ENCODE results near the gene SNED1. TPM values are rescaled to one million over a fixed set of nuclear protein-coding genes. Genes with fewer than 3 reads are reported as not detected.

The SNED1 gene
- total and polyA plus RNA-seq, 9 donors, result 1.3 to 4.6 (median 2.7) TPM

- peaks cover 15% of the 10 kb centered on the region for H3K27me3 ChIP-seq (ENCODE audit: control insufficient read depth, insufficient read depth, low read length)
- H3K36me3 ChIP-seq (ENCODE audit: control insufficient read depth, insufficient read depth, low read length), result no peaks in the 10 kb centered on the region
- no peak overlapping the region for H3K4me3 ChIP-seq (ENCODE audit: low read length)
- no peak overlapping the region for H3K27ac ChIP-seq (ENCODE audit: low read length)
- peaks cover 6% of the 10 kb centered on the region for H3K4me1 ChIP-seq (ENCODE audit: control insufficient read depth, insufficient read depth, low read length)
- no peaks in the 10 kb centered on the region for H3K9me3 ChIP-seq (replicated peaks; ENCODE audit: control insufficient read depth, low read depth, low read length)
- no peak for DNase-seq
- WGBS (ENCODE audit: insufficient coverage), result 77% methylated on average over 10 of the region's 20 CpGs
Observed at GRCh38 chr2:241031436-241032165, 33.2 kb downstream of the SNED1 start.

GRCh38 chr2:241033336-241033987, 35.0 kb downstream of the SNED1 start:
- Histone ChIP-seq H3K36me3 (ENCODE audit: control insufficient read depth, insufficient read depth, low read length) (no peaks in the 10 kb centered on the region), H3K9me3 (replicated peaks; ENCODE audit: control insufficient read depth, low read depth, low read length) (no peaks in the 10 kb centered on the region), H3K4me1 (ENCODE audit: control insufficient read depth, insufficient read depth, low read length) (peaks cover 11% of the 10 kb centered on the region), H3K27ac (ENCODE audit: low read length) (no peak overlapping the region), H3K4me3 (ENCODE audit: low read length) (no peak overlapping the region), H3K27me3 (ENCODE audit: control insufficient read depth, insufficient read depth, low read length) (peaks cover 28% of the 10 kb centered on the region)
- no peak for DNase-seq
- 67% methylated on average over 16 of the region's 17 CpGs for WGBS (ENCODE audit: insufficient coverage)

GRCh38 chr2:241033994-241034393, 35.6 kb downstream of the SNED1 start:
- no peaks in the 10 kb centered on the region for H3K36me3 ChIP-seq (ENCODE audit: control insufficient read depth, insufficient read depth, low read length)
- no peak overlapping the region for H3K4me3 ChIP-seq (ENCODE audit: low read length)
- H3K9me3 ChIP-seq (replicated peaks; ENCODE audit: control insufficient read depth, low read depth, low read length), result no peaks in the 10 kb centered on the region
- H3K4me1 ChIP-seq (ENCODE audit: control insufficient read depth, insufficient read depth, low read length), result peaks cover 11% of the 10 kb centered on the region
- DNase-seq, result no peak
- no peak overlapping the region for H3K27ac ChIP-seq (ENCODE audit: low read length)
- WGBS (ENCODE audit: insufficient coverage), result 71% methylated on average over 6 of the region's 7 CpGs
- peaks cover 28% of the 10 kb centered on the region for H3K27me3 ChIP-seq (ENCODE audit: control insufficient read depth, insufficient read depth, low read length)

DNA sequence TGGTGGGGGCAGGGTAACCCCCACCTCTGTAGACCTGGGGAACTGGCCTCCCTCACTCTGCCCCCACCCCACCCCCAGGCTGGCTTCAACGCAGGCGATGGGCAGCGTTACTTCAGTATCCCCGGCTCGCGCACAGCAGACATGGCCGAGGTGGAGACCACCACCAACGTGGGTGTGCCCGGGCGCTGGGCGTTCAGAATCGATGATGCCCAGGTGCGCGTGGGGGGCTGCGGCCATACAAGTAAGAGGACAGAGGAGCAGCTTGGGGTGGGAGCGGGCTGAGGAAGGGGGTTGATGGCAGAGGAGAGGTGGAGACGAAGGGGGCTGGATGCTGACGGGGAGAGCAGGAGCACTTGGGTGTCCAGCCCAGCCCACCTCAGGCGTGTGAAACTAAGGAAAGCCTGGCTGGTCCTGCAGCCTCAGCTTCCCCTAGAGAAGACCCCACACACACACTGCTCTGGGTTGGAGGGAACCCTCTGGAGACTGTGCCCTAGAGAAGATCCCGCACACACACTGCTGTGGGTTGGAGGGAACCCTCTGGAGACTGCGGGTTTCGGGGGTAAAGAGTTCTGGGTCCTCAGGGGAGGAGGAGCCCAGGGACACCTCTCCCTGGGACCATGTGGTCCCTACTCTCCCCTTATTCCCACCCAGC, 36.2 kb downstream of the SNED1 start:
- 92% methylated on average over 16 of the region's 22 CpGs for WGBS (ENCODE audit: insufficient coverage)
- no peak overlapping the region for H3K27ac ChIP-seq (ENCODE audit: low read length)

GRCh38 chr2:241035142-241035817, 36.9 kb downstream of the SNED1 start:
- Histone ChIP-seq H3K27ac (ENCODE audit: low read length) (no peak overlapping the region), H3K4me1 (ENCODE audit: control insufficient read depth, insufficient read depth, low read length) (peaks cover 11% of the 10 kb centered on the region), H3K4me3 (ENCODE audit: low read length) (no peak overlapping the region), H3K9me3 (replicated peaks; ENCODE audit: control insufficient read depth, low read depth, low read length) (no peaks in the 10 kb centered on the region), H3K36me3 (ENCODE audit: control insufficient read depth, insufficient read depth, low read length) (no peaks in the 10 kb centered on the region), H3K27me3 (ENCODE audit: control insufficient read depth, insufficient read depth, low read length) (peaks cover 28% of the 10 kb centered on the region)
- DNase-seq, result no peak
- 11% methylated on average over 28 of the region's 31 CpGs for WGBS (ENCODE audit: insufficient coverage)

More for the DNA sequence above, 36.2 kb downstream of the SNED1 start:
- Histone ChIP-seq H3K36me3 (ENCODE audit: control insufficient read depth, insufficient read depth, low read length) (no peaks in the 10 kb centered on the region), H3K4me1 (ENCODE audit: control insufficient read depth, insufficient read depth, low read length) (peaks cover 11% of the 10 kb centered on the region), H3K27me3 (ENCODE audit: control insufficient read depth, insufficient read depth, low read length) (peaks cover 28% of the 10 kb centered on the region), H3K4me3 (ENCODE audit: low read length) (no peak overlapping the region), H3K9me3 (replicated peaks; ENCODE audit: control insufficient read depth, low read depth, low read length) (no peaks in the 10 kb centered on the region)
- no peak for DNase-seq

DNA sequence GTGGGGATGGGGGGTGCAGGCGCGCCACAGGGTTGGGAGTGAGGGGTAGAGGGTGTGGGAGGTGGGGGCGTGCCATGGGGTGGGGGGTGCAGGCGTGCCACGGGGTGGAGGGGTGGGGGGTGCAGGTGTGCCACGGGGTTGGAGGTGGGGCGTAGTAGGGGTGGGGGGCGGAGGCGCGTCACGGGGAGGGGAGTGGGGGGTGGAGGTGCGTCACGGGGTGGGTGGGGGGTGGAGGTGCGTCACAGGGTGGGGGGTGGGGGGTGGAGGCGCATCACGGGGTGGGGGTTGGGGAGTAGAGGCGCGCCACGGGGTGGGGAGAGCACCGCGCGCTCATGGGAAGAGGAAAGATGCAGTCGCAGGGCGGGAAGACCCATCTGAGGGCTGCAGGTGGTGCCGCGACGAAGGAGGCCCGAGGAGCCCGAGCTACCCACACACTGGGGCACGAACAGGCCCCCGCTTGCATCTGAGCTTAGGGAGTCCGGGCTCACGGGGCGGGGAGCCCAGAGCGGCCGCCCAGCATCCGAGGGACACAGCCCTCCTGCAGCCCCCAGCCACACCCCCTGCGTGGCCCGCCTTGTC, 37.5 kb downstream of the SNED1 start:
- H3K9me3 ChIP-seq (replicated peaks; ENCODE audit: control insufficient read depth, low read depth, low read length), result no peaks in the 10 kb centered on the region
- no peak overlapping the region for H3K27ac ChIP-seq (ENCODE audit: low read length)
- WGBS (ENCODE audit: insufficient coverage), result 0% methylated on average over 21 of the region's 39 CpGs
- peaks cover 11% of the 10 kb centered on the region for H3K4me1 ChIP-seq (ENCODE audit: control insufficient read depth, insufficient read depth, low read length)
- H3K27me3 ChIP-seq (ENCODE audit: control insufficient read depth, insufficient read depth, low read length), result peaks cover 28% of the 10 kb centered on the region
- H3K36me3 ChIP-seq (ENCODE audit: control insufficient read depth, insufficient read depth, low read length), result no peaks in the 10 kb centered on the region
- DNase-seq, result no peak
- H3K4me3 ChIP-seq (ENCODE audit: low read length), result no peak overlapping the region

DNA sequence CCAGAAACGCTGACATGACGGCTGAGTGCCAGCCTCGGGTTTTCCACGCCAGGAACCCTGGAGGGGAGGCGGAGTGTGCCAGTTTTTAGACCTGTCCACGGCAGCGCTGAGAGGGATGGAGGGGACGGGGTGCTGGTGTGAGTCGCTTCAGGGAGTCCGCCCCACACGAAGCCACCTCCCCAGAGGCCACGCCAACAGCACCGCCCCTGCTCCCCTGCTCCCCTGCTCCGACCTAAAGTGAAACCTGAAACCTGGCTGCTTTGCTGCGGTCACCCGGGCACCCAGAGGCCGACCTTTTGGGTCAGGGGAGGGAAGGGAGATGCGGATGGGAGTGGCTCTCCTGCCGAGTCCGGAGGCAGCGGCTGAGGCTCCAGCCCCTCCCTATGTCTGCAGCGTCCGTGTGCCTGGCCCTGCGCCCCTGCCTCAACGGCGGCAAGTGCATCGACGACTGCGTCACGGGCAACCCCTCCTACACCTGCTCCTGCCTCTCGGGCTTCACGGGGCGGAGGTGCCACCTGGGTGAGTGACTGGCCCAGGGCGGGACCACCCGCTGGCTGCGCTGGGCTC, 38.1 kb downstream of the SNED1 start:
- WGBS (ENCODE audit: insufficient coverage), result 9% methylated on average over 25 of the region's 36 CpGs
- Histone ChIP-seq H3K4me1 (ENCODE audit: control insufficient read depth, insufficient read depth, low read length) (peaks cover 11% of the 10 kb centered on the region), H3K9me3 (replicated peaks; ENCODE audit: control insufficient read depth, low read depth, low read length) (no peaks in the 10 kb centered on the region), H3K36me3 (ENCODE audit: control insufficient read depth, insufficient read depth, low read length) (no peaks in the 10 kb centered on the region), H3K4me3 (ENCODE audit: low read length) (no peak overlapping the region), H3K27ac (ENCODE audit: low read length) (no peak overlapping the region), H3K27me3 (ENCODE audit: control insufficient read depth, insufficient read depth, low read length) (peaks cover 28% of the 10 kb centered on the region)
- no peak for DNase-seq

DNA sequence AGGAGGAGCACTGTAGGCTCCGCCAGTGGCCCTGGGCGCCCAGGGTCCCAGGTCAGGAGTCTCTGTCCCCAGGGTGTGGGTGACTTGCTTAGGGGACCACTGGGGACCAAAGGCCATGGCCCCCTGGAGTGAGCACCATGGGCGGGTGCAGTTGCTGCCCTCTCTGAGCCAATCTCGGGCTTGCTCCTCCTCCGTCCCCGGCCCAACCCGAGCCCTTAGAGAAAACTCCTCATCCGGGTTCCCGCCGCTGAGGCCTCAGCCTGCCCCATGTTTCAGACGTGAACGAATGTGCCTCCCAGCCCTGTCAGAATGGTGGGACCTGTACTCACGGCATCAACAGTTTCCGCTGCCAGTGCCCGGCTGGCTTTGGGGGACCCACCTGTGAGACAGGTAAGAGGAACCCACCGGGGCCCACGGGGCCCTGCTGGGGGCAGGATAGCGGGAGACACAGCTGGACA, 38.6 kb downstream of the SNED1 start:
- Histone ChIP-seq H3K4me1 (ENCODE audit: control insufficient read depth, insufficient read depth, low read length) (peaks cover 11% of the 10 kb centered on the region), H3K36me3 (ENCODE audit: control insufficient read depth, insufficient read depth, low read length) (no peaks in the 10 kb centered on the region), H3K4me3 (ENCODE audit: low read length) (no peak overlapping the region), H3K27me3 (ENCODE audit: control insufficient read depth, insufficient read depth, low read length) (peaks cover 28% of the 10 kb centered on the region), H3K9me3 (replicated peaks; ENCODE audit: control insufficient read depth, low read depth, low read length) (no peaks in the 10 kb centered on the region), H3K27ac (ENCODE audit: low read length) (no peak overlapping the region)
- DNase-seq, result no peak
- 48% methylated on average over 18 of the region's 18 CpGs for WGBS (ENCODE audit: insufficient coverage)

GRCh38 chr2:241037498-241037897, 39.1 kb downstream of the SNED1 start:
- no peak overlapping the region for H3K4me3 ChIP-seq (ENCODE audit: low read length)
- peaks cover 28% of the 10 kb centered on the region for H3K27me3 ChIP-seq (ENCODE audit: control insufficient read depth, insufficient read depth, low read length)
- WGBS (ENCODE audit: insufficient coverage), result 82% methylated on average over 8 of the region's 9 CpGs
- DNase-seq, result no peak
- H3K4me1 ChIP-seq (ENCODE audit: control insufficient read depth, insufficient read depth, low read length), result peaks cover 11% of the 10 kb centered on the region
- no peaks in the 10 kb centered on the region for H3K36me3 ChIP-seq (ENCODE audit: control insufficient read depth, insufficient read depth, low read length)
- no peaks in the 10 kb centered on the region for H3K9me3 ChIP-seq (replicated peaks; ENCODE audit: control insufficient read depth, low read depth, low read length)
- H3K27ac ChIP-seq (ENCODE audit: low read length), result no peak overlapping the region
